RKO (cell line): ENCODE data around the gene KIAA1549.

ENCODE experiments used
- DNase-seq: peaks from one replicate; pipeline ENCODE4 v3.0.0-alpha.2; 2016; ENCODE audit warnings: low spot score

Gene KIAA1549

GRCh38 chr7:138907201-138907847 is 73.9 kb downstream of the KIAA1549 start:
- no peak for DNase-seq

- DNase-seq: no peak
Measured at GRCh38 chr7:138903859-138904435, 77.2 kb downstream of the KIAA1549 start.

- DNase-seq: no peak
Measured at GRCh38 chr7:138903186-138903820, 77.9 kb downstream of the KIAA1549 start.

GRCh38 chr7:138902161-138902560 is 79.0 kb downstream of the KIAA1549 start:
- no peak for DNase-seq

GRCh38 chr7:138900035-138900828 is 81.0 kb downstream of the KIAA1549 start:
- DNase-seq: no peak

- DNase-seq: no peak
Measured at GRCh38 chr7:138898802-138899201, 82.4 kb downstream of the KIAA1549 start.

- no peak for DNase-seq
Measured at GRCh38 chr7:138898255-138898654, 82.9 kb downstream of the KIAA1549 start.

GRCh38 chr7:138895679-138896078 is 85.5 kb downstream of the KIAA1549 start:
- DNase-seq: no peak

GRCh38 chr7:138893258-138893657 is 87.9 kb downstream of the KIAA1549 start:
- no peak for DNase-seq

- DNase-seq: no peak
Measured at GRCh38 chr7:138892812-138893211, 88.4 kb downstream of the KIAA1549 start.

GRCh38 chr7:138892006-138892630 is 89.1 kb downstream of the KIAA1549 start:
- DNase-seq: no peak

- no peak for DNase-seq
Measured at GRCh38 chr7:138891446-138891810, 89.8 kb downstream of the KIAA1549 start.

GRCh38 chr7:138890499-138891445 is 90.4 kb downstream of the KIAA1549 start:
- no peak for DNase-seq

GRCh38 chr7:138889582-138890498 is 91.3 kb downstream of the KIAA1549 start:
- no peak for DNase-seq

- DNase-seq: no peak
Measured at GRCh38 chr7:138887872-138888656, 93.1 kb downstream of the KIAA1549 start.

GRCh38 chr7:138887085-138887710 is 94.0 kb downstream of the KIAA1549 start:
- DNase-seq: no peak

GRCh38 chr7:138886501-138886917 is 94.7 kb downstream of the KIAA1549 start:
- DNase-seq: peak; percentile 89

- DNase-seq: no peak
Measured at GRCh38 chr7:138885383-138886147, 95.6 kb downstream of the KIAA1549 start.
